Neural progenitor cell (in vitro differentiated cells): ENCODE data around the gene ZCCHC3.

Experiments used
- CTCF ChIP-seq: fragments of 200-600 bp; sonication (generic); IDR thresholded peaks from 2 replicates; pipeline ENCODE4 v1.5.1; 2017; ENCODE audit warnings: antibody characterized with exemption, mild to moderate bottlenecking
- EZH2 ChIP-seq: fragments of 200-600 bp; sonication (generic); IDR thresholded peaks from 2 replicates; pipeline ENCODE4 v1.6.1; 2017; ENCODE audit warnings: antibody characterized with exemption, mild to moderate bottlenecking, moderate library complexity
- EZH2phosphoT487 ChIP-seq: fragments of 200-600 bp; sonication (generic); IDR thresholded peaks from 2 replicates; pipeline ENCODE4 v1.6.1; 2017; ENCODE audit warnings: antibody characterized with exemption

DNA sequence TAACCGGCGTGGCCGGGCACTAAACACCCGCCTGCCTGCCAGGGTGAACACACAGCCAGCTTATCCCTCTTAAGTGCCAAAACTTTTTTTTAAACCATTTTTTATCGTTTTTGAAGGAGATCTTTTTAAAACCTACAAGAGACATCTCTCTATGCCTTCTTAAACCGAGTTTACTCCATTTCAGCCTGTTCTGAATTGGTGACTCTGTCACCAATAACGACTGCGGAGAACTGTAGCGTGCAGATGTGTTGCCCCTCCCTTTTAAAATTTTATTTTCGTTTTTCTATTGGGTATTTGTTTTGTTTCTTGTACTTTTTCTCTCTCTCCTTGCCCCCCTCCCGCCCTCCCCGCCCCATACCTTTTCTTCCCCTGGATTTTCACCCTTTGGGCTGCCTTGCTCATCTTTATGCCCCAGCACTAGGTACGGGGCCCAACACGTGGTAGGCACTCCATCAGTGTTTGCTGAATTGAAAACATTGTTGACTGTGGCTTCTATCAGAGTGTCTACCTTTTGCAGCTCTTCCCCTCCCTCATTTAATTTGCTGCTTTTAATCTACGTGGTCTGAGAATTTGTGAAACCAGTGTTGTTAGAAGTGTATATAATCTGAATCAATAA is 1.5 kb downstream of the ZCCHC3 start:
- no peak for TF ChIP-seq CTCF
- no peak for TF ChIP-seq EZH2phosphoT487
- TF ChIP-seq EZH2, result no peak
